Measurements from ENCODE around the gene AZU1.

Gene AZU1

DNA sequence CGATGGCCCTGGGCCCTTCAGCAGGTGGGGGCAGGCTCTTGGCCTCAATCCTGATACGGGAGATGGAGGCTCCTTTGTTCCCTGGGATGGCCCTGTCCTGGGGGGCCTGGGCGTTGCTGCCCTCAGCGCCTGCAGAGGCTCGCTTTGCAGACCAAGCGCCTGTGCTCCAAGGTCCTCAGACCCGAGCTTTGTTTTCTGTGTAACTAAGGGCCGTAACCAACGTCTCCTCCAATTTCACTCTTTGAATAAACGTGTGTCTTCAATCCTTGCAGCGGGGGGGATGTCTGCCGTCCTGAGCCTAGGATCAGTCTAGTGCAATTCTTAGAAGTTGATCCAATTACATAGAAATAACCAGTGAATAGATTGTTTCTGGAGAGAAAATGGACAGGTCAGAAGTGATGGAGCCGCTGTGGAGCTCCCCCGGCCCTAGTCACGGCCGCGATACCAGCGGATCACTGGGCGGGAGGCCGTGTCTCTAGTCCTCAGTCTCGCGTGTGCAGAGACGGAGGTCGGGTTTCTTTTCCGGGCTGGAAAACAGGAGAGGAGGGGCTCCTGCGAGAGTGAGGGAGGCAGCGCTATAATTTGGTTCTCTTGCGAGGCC lies 25.0 kb upstream of the AZU1 start:
- Histone ChIP-seq H3K9ac (ENCODE audit: low read depth, low read length) (0 out of 2 replicates have a peak overlapping the region, but pooled peaks have one; percentile 98), H3K4me1 (ENCODE audit: insufficient read depth, low read length) (peaks cover 40% of the 10 kb centered on the region), H2AFZ (ENCODE audit: low read depth, low read length) (no peak overlapping the region), H3K27me3 (ENCODE audit: insufficient read depth, low read length, poor library complexity) (no peaks in the 10 kb centered on the region), H4K20me1 (ENCODE audit: insufficient read depth, low read length) (peaks cover 97% of the 10 kb centered on the region), H3K79me2 (ENCODE audit: insufficient read depth, low read length) (peaks cover 100% of the 10 kb centered on the region), H3K4me2 (ENCODE audit: insufficient read depth, low read length) (peak overlapping the region; percentile 76; the same call in 1 of the 2 replicates), H3K9me3 (ENCODE audit: insufficient read depth, low read length, severe bottlenecking) (no peaks in the 10 kb centered on the region), H3K4me3 (ENCODE audit: low read depth in 1 of 2, low read length in 2 of 2) (no peak overlapping the region), H3K36me3 (ENCODE audit: insufficient read depth, low read length) (peaks cover 97% of the 10 kb centered on the region), H3K27ac (ENCODE audit: low read length) (no peak overlapping the region)
- no peak for DNase-seq
- no peak for ATAC-seq (ENCODE audit: insufficient read depth, low read depth)
- TF ChIP-seq, protein P1, sequence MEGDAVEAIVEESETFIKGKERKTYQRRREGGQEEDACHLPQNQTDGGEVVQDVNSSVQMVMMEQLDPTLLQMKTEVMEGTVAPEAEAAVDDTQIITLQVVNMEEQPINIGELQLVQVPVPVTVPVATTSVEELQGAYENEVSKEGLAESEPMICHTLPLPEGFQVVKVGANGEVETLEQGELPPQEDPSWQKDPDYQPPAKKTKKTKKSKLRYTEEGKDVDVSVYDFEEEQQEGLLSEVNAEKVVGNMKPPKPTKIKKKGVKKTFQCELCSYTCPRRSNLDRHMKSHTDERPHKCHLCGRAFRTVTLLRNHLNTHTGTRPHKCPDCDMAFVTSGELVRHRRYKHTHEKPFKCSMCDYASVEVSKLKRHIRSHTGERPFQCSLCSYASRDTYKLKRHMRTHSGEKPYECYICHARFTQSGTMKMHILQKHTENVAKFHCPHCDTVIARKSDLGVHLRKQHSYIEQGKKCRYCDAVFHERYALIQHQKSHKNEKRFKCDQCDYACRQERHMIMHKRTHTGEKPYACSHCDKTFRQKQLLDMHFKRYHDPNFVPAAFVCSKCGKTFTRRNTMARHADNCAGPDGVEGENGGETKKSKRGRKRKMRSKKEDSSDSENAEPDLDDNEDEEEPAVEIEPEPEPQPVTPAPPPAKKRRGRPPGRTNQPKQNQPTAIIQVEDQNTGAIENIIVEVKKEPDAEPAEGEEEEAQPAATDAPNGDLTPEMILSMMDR (IDR thresholded peaks at IDR 0.05; ENCODE audit: borderline replicate concordance, extremely low read depth, low read length, poor library complexity, severe bottlenecking) = no peak
- TF ChIP-seq EZH2 (IDR thresholded peaks at IDR 0.05; ENCODE audit: borderline replicate concordance, low read depth, low read length, severe bottlenecking) = no peak

DNA sequence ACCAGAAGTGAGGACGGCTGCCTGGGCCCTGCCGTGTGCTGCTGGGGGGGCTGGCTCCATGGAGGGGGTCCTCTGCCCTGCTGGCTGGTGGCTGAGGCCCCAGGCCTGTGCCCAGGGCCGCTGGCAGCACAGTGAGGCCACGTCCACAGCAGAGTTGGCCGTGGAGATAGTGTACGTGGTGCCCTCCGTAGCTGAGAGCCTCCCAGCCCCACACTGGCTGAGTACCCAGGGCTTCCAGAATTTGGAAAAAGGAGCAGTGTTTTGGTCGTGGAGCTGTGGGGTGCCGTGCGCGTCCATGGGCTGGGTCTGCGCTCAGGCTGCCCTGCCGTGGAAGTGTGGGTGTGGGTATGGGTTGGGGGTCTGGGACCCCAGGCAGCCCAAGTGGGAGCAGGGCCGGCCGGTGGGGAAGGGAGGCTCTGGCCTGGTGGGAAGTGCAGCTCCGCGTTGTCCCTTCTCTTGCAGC lies 24.5 kb upstream of the AZU1 start:
- TF ChIP-seq EZH2 (IDR thresholded peaks at IDR 0.05; ENCODE audit: borderline replicate concordance, low read depth, low read length, severe bottlenecking) = no peak
- TF ChIP-seq, protein P1 (IDR thresholded peaks at IDR 0.05; ENCODE audit: borderline replicate concordance, extremely low read depth, low read length, poor library complexity, severe bottlenecking) = no peak
- H3K27me3 ChIP-seq (ENCODE audit: insufficient read depth, low read length, poor library complexity) = no peaks in the 10 kb centered on the region
- DNase-seq = no peak
- no peaks in the 10 kb centered on the region for H3K9me3 ChIP-seq (ENCODE audit: insufficient read depth, low read length, severe bottlenecking)
- peaks cover 100% of the 10 kb centered on the region for H4K20me1 ChIP-seq (ENCODE audit: insufficient read depth, low read length)
- no peak overlapping the region for H3K9ac ChIP-seq (ENCODE audit: low read depth, low read length)
- H3K79me2 ChIP-seq (ENCODE audit: insufficient read depth, low read length) = peaks cover 100% of the 10 kb centered on the region
- no peak for ATAC-seq (ENCODE audit: insufficient read depth, low read depth)
- H3K4me1 ChIP-seq (ENCODE audit: insufficient read depth, low read length) = peaks cover 40% of the 10 kb centered on the region
- H3K27ac ChIP-seq (ENCODE audit: low read length) = no peak overlapping the region
- H3K36me3 ChIP-seq (ENCODE audit: insufficient read depth, low read length) = peaks cover 99% of the 10 kb centered on the region
- H3K4me3 ChIP-seq (ENCODE audit: low read depth in 1 of 2, low read length in 2 of 2) = no peak overlapping the region
- H2AFZ ChIP-seq (ENCODE audit: low read depth, low read length) = no peak overlapping the region
- H3K4me2 ChIP-seq (ENCODE audit: insufficient read depth, low read length) = peak overlapping the region; percentile 26; the same call in 1 of the 2 replicates

DNA sequence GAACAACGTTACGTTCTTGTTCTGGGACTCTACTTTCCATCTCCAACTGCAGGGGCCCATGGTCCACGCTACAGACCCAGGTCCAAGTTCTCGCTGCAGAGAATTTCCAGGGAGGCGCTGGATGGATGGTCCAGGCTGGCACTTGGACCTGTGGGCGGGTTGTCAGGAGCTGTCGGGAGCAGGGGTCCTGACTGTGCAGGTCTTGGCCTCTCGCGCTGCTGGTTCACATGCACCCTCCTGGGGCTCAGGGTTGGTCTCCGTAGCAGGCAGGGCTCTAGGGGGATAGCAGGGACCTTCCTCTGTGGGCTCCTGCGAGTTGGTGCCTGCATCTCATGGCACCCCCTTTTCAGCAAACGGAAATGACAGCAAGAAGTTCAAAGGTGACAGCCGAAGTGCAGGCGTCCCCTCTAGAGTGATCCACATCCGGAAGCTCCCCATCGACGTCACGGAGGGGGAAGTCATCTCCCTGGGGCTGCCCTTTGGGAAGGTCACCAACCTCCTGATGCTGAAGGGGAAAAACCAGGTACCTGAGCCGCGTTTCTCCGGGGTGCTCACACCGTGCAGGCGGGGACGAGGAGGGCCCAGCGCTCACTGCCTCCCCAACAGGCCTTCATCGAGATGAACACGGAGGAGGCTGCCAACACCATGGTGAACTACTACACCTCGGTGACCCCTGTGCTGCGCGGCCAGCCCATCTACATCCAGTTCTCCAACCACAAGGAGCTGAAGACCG lies 23.8 kb upstream of the AZU1 start:
- peaks cover 99% of the 10 kb centered on the region for H3K36me3 ChIP-seq (ENCODE audit: insufficient read depth, low read length)
- H3K4me1 ChIP-seq (ENCODE audit: insufficient read depth, low read length) = peaks cover 36% of the 10 kb centered on the region
- DNase-seq = no peak

More for the DNA sequence above, 23.8 kb upstream of the AZU1 start:
- H3K9ac ChIP-seq (ENCODE audit: low read depth, low read length) = no peak overlapping the region
- no peaks in the 10 kb centered on the region for H3K9me3 ChIP-seq (ENCODE audit: insufficient read depth, low read length, severe bottlenecking)
- no peak overlapping the region for H2AFZ ChIP-seq (ENCODE audit: low read depth, low read length)
- peaks cover 99% of the 10 kb centered on the region for H4K20me1 ChIP-seq (ENCODE audit: insufficient read depth, low read length)
- ATAC-seq (ENCODE audit: insufficient read depth, low read depth) = no peak
- TF ChIP-seq, protein P1 (IDR thresholded peaks at IDR 0.05; ENCODE audit: borderline replicate concordance, extremely low read depth, low read length, poor library complexity, severe bottlenecking) = no peak
- no peak for TF ChIP-seq EZH2 (IDR thresholded peaks at IDR 0.05; ENCODE audit: borderline replicate concordance, low read depth, low read length, severe bottlenecking)
- H3K27me3 ChIP-seq (ENCODE audit: insufficient read depth, low read length, poor library complexity) = no peaks in the 10 kb centered on the region
- H3K27ac ChIP-seq (ENCODE audit: low read length) = no peak overlapping the region
- H3K79me2 ChIP-seq (ENCODE audit: insufficient read depth, low read length) = peaks cover 99% of the 10 kb centered on the region
- H3K4me3 ChIP-seq (ENCODE audit: low read depth in 1 of 2, low read length in 2 of 2) = no peak overlapping the region
- H3K4me2 ChIP-seq (ENCODE audit: insufficient read depth, low read length) = no peak overlapping the region

Data from DND-41 (cell line).